ENCODE results near the gene WSCD2.

GRCh38 chr12:108252523-108252922 lies 123.4 kb downstream of the WSCD2 start:
- no peak for TF ChIP-seq EP300 (IDR thresholded peaks at IDR 0.05)
- TF ChIP-seq, protein P1, sequence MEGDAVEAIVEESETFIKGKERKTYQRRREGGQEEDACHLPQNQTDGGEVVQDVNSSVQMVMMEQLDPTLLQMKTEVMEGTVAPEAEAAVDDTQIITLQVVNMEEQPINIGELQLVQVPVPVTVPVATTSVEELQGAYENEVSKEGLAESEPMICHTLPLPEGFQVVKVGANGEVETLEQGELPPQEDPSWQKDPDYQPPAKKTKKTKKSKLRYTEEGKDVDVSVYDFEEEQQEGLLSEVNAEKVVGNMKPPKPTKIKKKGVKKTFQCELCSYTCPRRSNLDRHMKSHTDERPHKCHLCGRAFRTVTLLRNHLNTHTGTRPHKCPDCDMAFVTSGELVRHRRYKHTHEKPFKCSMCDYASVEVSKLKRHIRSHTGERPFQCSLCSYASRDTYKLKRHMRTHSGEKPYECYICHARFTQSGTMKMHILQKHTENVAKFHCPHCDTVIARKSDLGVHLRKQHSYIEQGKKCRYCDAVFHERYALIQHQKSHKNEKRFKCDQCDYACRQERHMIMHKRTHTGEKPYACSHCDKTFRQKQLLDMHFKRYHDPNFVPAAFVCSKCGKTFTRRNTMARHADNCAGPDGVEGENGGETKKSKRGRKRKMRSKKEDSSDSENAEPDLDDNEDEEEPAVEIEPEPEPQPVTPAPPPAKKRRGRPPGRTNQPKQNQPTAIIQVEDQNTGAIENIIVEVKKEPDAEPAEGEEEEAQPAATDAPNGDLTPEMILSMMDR (IDR thresholded peaks at IDR 0.05), result no peak

Measured in stomach (tissue), 4 donors.